ENCODE results near the gene ITGAX.

- TF ChIP-seq CTCF (IDR thresholded peaks at IDR 0.05 in 8 of 11, conservative IDR thresholded peaks at IDR 0.05 in 3 of 11) (no peak), POLR2A (IDR thresholded peaks at IDR 0.05) (no peak), POLR2AphosphoS5 (IDR thresholded peaks at IDR 0.05) (peak in 2 of 3 donors; percentile 39 to 41)
Observed at GRCh38 chr16:31427441-31428278, 72.7 kb downstream of the ITGAX start.
